Activated T-helper 1 cell treated with anti-CD3 and anti-CD28 coated beads, Interleukin-2, amount 50 U/mL, for 16 hours (primary cell): ENCODE results near the gene TPMT.

Experiments used
- DNase-seq, 2 donors: peaks; one replicate each; pipeline ENCODE4 v3.0.0-alpha.2; 2020; ENCODE audit warnings: low read depth in 1 of 2, low spot score in 1 of 2

The TPMT gene

DNA sequence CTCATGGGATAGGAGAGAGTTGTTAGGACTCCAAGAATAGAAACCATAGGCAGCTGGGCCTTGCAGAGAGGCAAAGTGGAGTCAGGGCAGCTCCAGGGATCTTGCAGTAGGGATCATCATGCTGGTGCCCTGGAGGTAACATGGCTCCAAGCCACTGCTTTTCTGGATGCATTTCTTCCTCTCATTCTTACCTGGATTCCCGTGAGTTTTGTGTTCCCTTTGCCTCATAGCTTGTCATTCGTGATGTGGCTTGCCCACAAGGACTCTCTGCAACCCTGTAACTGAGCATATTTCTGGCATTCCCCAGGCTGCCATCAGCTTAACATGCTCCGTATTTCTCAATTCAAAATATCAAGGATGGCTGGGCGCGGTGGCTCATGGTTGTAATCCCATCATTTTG lies 37.7 kb downstream of the TPMT start:
- no peak for DNase-seq

GRCh38 chr6:18115356-18115755 lies 39.5 kb downstream of the TPMT start:
- no peak for DNase-seq

DNA sequence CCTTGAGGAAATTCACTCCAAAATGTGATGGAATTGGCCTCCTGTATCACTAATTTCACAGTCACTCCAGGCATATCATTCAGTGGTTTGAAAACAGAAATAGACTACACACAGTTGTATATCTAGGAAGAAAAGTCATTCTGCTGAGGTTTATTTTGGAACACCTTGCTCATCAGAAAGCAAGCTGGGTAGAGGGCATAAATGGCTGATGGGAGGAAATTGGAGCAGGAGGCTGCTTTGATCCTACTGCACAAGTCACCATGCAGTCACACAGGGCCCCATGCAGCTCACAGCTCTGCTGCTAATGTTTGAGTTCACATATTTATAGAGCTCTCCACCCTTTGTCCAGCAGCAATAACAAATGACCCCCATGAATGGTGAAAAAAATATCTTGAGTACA lies 44.7 kb downstream of the TPMT start:
- no peak for DNase-seq

GRCh38 chr6:18107061-18107460 lies 47.8 kb downstream of the TPMT start:
- DNase-seq: no peak

GRCh38 chr6:18102783-18103509 lies 51.9 kb downstream of the TPMT start:
- no peak for DNase-seq

DNA sequence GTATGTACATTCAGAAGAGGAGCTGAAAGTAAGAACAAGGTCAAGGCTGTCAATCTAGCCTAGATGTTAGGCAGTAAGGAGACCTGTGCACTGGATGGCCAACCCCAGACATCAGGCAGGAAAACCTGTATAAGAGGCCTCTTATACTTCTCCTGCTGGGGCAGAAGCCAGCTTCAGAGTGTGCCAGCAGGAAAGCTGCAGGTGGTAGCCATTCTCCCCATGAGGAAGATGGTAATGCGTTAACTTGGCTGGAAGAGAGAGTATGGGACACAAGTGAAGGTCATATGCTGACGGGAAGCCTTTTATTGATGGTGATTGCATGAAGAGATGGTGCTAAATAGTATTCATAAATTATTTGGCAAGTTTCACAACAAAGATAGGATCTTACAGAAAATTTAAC lies 53.0 kb downstream of the TPMT start:
- no peak for DNase-seq

DNA sequence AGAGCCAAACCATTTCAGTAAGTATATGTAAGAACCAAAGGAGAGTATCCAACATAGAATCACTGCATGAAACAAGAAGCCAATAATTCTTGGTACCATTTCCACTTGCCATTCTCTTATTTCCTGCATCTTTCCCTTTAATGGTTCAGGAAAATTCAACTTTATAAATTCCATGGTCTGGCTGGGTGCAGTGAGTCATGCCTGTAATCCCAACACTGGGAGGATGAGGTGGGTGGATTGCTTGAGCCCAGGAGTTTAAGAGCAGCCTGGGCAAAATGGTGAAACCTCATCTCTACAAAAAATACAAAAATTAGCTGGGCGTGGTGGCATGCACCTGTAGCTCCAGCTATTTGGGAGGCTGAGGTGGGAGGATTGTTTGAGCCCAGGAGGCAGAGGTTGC lies 53.6 kb downstream of the TPMT start:
- DNase-seq: no peak

DNA sequence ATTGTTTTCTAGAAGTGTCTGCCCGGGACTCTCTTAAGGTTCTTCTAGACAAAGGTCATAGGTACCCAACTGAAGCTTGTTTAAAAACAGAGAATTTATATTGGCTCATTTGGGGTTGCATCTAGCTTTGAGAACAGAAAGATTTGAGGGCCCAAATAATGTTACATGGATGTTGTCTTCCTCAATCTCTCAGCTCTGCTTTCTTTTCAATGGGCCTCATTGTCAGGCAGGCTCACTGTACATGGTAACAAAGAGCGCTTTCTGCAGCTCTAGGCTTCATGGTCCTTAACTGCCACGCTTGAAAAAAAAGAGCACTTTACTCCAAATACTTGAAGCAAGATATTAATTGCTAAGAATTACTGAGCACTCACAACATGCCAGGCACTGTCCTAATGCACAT lies 54.6 kb downstream of the TPMT start:
- DNase-seq: no peak

DNA sequence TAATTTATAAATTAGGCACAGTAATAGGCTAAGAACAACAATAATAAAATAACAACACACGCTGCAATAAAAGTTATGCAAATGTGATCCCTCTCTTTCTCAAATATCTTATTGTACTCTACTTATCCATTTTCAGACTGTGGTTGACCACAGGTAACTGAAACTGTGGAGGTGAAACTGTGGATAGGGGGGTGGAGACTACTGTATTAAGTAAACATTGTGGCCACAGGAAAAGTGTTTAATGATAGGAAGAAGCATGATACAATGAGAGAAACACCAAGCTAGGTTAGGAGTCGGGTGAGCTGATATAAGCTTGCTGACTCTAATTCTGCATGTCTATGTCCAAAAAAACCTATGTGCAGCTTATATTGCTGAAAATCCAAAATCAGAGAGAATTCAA lies 55.4 kb downstream of the TPMT start:
- DNase-seq: no peak

DNA sequence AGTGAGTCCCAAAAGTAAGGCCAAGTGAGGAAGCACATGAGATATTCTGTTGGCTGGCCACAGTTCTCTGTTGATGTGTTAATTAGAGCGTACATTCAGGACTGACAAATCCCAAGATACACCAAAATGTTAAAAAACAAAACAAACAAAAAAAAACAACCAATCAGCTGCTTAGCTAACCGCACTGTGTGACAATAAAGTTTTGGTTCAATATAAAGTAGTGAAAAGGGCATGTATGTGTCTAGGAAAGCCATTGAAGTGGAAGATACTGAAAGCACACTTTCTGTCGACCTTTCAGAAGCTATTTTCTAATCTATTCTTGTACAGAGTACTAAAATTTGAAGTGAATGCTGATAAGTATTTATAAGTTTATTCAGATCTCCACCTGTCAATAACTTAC lies 58.5 kb downstream of the TPMT start:
- no peak for DNase-seq

GRCh38 chr6:18091382-18091781 lies 63.5 kb downstream of the TPMT start:
- no peak for DNase-seq

GRCh38 chr6:18090349-18090786 lies 64.5 kb downstream of the TPMT start:
- no peak for DNase-seq

GRCh38 chr6:18088419-18089296 lies 66.2 kb downstream of the TPMT start:
- DNase-seq: no peak

DNA sequence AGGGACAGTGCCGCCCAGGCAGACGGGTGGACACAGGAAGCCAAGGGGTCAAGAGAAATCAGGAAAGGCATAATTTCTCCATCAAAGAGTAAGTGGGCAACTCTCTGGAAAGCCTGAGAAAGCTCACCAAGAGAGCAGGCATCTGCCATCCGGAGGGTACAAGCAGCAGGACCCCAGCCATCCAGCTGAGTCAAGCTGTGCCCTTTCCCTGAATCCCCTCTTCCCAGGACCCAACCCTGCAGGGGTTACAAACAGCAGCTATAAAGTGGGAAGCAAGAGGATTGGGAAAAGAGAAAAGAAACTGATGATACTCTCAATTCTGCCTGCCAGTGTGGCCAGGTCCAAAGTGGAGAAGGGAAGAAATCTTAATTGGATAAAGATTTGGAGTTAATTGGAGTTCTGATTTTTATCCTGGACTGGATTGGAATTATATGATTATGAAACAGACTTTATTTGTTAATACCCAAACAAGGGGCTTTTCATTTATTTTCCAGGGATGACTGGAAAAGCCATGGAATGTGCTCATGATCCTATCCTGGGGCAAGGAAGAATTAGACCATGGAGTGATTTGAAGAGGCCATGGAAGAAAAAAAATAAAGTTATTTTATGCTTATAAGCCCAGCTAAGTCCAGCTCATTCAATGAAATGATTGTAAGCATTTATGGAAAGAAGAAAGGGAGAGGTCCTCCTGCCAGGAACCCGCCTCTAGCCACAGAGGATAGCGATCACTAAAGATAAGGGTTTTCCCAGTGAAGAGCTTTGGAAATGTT lies 67.3 kb downstream of the TPMT start:
- DNase-seq: no peak

DNA sequence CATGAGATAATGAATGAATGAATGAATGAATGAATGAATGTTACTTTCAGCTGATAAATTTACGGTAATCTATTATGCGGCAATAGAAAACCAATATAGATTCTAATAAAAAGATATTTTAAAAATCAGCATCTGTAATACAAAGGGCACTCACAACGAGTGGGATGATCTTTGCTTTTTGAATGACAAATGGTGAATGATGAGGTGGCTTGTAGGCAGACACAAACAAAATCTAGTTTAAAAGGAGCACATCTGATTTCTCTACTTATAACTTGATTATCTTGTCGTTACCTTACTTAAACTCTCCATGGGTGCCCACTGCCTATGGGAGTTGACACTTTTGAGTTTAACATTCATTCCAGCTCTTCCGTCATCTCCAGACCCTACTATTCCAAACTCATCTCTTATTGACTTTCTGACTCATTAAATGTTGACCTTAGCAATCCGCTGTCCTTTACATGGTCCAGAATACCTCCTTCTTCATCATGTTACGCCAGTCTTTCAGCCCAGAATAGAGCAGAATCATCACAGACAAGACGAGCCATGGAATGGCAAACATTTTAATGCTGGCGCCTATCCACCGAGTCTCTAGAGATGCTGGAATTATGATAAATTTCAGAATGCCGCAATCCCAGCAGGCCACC lies 73.7 kb downstream of the TPMT start:
- DNase-seq: no peak

DNA sequence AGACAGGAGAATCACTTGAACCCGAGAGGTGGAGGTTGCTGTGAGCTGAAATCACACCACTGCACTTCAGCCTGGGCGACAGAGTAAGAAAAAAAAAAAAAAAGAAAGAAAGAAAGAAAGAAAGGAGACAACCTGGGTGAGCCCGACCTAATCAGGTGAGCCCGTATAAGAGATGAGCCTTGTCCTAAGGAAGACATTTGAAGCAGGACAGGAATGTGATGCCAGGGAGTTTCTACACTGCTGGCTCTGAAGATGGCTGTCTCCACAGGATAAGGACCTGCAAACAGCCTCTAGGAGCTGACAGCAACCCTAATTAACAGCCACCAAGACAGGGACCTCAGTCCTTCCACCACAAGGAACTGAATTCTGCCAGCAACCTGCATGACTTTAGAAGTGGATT lies 74.3 kb downstream of the TPMT start:
- DNase-seq: no peak

- DNase-seq: no peak
Observed at GRCh38 chr6:18078866-18079265, 76.0 kb downstream of the TPMT start.
